GM19372 (cell line): ENCODE results near the gene DNAJA3.

Source experiments
- ATAC-seq: cut with Tn5 transposase; IDR thresholded peaks from one replicate; pipeline ENCODE4 v1.9.1; 2021; ENCODE audit warnings: mild to moderate bottlenecking, low read depth, moderate library complexity; ENCODE audit not compliant: unreplicated experiment

Gene DNAJA3

DNA sequence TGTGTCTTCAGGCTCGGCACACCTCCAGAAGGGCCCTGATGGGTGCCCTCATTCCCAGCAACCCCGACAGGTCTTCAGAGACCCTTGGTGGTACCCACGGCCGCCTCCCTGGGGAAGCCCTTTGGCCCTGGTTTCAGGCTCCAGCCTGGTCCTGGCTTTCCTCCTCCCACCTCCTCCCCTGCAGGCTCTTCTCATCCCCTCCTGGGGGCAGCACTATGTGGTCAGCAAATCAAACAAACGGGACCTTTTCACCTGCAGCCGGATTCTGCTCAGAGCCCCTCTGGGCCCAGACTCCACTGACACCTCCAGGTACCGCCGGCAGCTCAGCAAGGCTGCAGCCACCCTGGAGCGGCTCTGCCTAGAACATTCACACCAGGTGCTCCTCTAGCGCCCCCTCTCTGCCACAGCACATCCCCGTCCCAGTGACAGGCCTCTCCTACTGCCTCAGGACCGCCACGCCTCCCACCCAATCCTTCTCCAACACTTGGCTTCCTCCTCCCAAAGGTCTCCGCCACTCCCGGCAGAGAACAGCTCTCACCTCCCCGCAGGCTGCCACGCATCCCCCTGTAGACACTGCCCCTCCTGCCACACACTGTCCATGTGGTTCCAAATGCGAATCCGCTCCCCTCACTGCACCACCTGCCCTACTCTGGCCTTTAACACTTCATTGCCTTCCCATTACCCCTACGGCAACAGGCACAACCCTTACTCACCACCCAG lies 21.3 kb upstream of the DNAJA3 start:
- no peak for ATAC-seq

- no peak for ATAC-seq
These were observed 20.5 kb upstream of the DNAJA3 start for GRCh38 chr16:4404967-4405696.

DNA sequence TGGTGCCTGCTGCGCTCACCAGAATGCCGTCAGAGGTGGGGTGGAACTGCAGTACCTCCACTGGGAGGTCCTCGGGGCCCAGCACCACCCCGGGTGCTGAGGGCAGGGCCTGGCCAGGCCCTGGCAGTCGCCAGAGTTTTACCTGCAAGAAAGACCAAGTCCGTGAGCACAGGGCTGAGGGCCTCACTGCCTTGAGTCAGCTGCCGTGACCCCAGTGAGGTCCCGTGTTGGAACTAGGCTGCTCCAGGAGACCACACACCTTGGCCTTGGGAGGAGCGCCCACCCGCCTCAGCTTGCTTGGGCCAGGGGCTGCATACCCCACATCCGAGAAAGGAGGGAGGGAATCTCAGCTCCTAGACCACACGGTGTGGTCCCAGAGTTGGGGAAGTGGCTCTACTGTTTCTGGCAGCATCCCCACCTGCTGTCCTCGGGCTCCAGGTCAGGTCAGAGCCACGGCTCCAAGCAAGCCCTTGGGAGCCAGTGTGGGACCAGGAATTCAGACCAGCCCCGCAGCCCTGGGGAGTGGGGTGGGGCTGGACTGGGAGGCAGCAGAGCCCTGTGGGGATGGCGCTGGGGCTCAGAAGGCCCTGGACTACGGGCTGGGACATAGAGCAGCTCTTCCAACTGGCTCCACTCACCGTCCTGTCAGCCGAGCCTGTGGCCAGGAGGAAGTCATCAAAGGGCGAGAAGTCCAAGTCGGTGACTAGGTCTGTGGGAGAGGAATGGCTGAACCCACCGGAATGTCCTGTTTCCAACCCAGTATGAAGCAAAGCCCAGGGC lies 17.9 kb upstream of the DNAJA3 start:
- no peak for ATAC-seq

DNA sequence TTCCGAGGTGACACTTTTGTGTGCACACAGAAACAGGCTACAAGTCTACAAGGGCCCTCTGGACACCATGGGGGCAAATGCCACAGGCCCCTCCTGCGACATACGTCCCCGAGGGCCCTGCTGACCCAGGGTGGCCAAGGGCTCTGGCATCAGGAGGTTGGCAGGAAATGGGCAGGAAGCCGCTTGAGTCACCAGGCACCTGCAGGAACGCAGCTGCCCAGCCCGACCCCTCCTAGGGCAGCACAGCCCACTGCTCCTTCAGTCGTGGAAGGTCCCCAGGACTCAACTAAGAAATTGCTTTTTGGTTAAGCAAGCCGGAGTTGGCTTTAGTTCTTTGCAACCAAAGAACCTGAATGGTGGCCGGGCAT lies 17.4 kb upstream of the DNAJA3 start:
- no peak for ATAC-seq

DNA sequence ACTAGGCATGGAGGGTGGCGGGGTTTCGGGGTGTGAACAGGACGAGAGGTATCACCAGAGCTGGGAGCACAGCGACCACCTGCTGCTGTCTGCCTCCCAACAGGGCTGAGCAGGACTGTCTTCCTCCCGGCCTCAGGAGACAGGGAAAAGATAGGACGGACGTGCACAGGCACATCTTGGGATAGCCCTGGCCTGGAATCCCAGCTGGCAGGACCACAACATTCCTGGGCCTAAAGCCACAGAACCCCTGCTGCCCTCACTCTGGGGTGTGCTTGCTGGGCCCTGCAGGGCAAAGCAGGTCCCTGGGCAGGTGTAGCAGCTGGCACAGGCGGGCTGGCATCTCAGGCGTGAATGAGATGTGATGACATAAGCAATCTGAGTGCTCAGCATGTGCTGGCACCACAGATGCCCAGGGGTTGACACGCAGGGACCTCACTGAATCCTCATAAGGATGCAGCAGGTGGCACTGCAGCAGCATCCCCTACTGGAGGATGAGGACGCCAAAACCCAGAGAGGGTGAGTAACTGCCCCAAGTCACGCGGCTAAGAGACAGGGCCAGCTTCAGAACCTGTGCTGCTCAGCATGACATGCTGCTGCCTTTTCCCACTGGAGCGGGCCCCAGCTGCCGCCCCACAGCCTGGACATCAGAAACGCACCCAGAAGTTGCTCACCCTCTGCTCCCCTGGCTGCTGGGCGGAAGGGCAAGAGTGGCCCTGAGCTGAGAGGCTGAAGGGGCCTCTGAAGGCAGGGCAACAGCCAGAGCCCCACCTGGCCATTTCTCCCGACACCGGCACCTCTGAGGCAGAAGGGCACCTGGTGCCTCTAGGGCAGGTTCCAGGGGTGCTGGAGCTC lies 16.4 kb upstream of the DNAJA3 start:
- ATAC-seq, result no peak

DNA sequence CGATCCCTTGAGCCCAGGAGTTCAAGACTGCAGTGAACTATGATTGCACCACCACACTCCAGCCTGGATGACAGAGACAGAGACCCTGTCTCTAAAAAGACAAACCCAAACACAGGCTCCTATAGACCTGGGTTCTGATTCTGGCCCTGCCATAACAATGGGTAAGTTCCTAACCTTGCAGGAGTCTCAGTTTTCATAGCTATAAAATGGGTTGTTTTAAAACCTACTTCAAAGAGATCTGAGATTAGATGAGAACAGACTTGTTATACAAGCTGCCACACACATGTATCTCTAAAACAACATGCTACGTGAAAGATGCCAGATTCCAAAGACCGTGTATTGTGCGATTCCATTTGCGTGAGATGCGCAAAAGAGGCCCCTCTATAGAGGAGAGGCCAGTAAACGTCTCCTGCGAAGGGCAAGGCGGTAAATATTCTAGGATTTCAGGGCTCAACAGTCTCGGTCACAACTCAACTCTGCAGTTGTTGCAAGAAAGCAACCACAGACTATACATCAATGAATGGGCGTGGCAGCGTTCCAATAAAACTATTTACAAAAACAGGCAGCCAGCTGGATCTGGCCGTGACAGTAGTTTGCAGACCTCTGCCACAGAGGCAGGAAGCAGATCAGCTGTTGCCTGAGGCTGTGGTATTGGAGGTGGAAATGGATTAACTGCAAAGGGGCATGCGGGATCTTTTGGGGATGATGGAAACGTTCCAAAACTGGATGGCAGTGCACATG lies 15.2 kb upstream of the DNAJA3 start:
- no peak for ATAC-seq

DNA sequence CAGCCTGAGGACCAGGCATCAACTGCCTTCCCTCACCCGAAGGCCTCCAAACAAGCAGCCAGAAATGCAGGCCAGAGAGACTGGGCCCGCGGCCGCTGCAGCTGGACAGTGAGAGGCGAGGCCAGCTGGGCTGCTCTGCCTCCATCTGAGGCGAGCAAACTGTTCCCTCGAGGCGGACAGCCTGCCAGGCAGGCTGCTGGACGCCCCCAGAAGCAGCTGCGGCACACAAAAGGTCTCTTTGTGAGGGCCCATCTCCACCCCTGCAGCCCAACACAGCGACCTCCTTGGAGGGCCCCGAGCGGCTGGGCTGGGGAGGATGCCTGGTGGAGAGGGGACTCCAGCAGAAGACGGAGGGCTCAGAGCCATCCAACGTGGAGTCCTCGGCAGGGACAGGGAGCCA lies 14.0 kb upstream of the DNAJA3 start:
- no peak for ATAC-seq

- ATAC-seq, result no peak
These were observed 13.5 kb upstream of the DNAJA3 start for GRCh38 chr16:4412159-4412558.

- ATAC-seq, result no peak
These were observed 12.8 kb upstream of the DNAJA3 start for GRCh38 chr16:4412854-4413253.

GRCh38 chr16:4414187-4414917 lies 11.3 kb upstream of the DNAJA3 start:
- peak; percentile 61 for ATAC-seq

DNA sequence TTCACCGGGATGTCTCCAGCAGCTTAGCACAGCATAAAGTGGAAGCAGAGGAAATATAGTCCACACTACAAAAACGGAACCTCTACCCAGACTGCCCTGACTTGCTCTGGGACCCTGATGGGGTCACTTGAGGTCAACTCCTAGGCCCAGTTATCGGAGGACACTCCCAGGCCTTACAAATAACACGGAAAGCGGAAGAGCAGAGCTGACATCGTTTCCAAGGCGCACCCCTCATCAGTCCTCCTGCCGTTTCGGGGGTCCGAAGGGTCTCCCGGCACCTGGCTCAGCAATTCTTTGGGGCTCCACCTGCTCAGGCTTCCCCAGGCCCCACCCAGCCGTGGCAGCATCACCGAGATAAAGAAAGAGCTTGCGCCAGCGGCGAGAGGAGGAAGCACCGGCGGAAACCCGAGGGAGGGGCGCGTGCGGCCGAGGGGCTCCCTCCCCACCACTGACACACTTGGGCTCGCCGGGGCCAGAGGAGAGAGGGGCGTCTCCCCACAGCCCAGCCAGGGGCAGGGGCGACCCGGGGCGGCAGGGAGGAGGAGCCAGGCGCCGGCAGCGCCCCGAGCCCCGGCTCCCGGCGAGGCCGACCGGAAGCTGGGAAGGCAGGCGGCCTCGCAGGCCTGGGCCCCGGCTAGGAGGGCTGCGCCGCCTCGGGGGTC lies 10.0 kb upstream of the DNAJA3 start:
- ATAC-seq, result peak; percentile 9

- ATAC-seq, result peak; percentile 72
These were observed 9.3 kb upstream of the DNAJA3 start, which contains the start of gene CORO7 for GRCh38 chr16:4416200-4417032. TSS of gene CORO7 (minus strand) at chr16:4416596. CDS start at chr16:4416518, 78 bp downstream.

GRCh38 chr16:4419402-4419959 lies 6.2 kb upstream of the DNAJA3 start:
- no peak for ATAC-seq

DNA sequence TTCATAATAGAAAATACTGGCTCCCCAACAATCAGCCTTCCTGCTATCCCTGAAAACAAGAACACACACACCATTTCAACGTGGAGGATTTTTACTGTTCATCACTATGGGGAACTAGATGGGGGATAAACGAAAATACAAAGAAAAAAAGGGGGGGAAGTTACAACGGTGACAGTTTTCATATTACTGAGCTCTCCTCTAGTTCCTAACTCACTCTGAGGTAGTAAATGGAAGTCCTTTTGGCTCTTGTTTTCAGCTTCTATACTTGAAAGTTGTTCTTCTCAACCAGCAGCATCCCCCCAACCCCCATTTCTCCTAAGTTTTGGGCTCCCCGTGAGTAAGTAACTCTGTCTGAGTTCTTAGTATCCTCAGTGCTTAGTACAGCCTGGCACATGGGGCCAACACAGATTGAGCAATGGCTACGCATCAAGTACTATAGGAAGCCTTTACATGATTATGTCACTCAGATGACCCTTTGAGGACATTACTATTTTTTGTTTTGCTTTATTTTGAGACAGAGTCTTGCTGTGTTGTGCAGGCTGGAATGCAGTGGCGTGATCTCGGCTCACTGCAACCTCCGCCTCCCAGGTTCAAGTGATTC lies 5.1 kb upstream of the DNAJA3 start:
- no peak for ATAC-seq

- peak; percentile 23 for ATAC-seq
These were observed 485 bp downstream of the DNAJA3 start for GRCh38 chr16:4426021-4426684.

DNA sequence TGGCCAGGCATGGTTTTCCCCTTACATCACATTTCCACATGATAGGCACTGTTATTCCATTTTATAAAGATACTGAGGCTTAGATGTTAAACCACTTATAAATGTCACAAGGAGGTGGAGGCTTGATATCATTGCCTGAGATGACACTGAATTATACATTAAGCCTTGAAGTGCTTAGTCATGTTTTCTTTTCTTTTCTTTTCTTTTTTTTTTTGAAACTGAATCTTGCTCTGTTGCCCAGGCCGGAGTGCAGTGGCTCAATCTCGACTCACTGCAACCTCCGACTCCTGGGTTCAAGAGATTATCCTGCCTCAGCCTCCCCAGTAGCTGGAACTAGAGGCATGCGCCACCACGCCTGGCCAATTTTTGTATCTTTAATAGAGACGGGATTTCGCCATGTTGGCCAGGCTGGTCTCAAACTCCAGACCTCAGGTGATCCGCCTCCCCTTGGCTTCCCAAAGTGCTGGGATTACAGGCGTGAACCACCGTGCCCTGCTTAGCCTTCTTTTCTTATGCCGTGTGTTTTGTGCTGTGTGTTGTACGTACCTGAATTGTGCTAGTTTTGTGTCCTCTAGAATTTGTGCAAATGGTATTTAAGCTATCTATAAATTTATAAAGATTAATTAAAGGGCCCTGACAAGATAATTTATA lies 1.2 kb downstream of the DNAJA3 start:
- no peak for ATAC-seq
